GM19099 (cell line): ENCODE data around the gene C5orf47.

Experiments used
- POLR2A ChIP-seq: IDR thresholded peaks from 3 replicates; pipeline ENCODE4 v1.6.1; 2011; ENCODE audit warnings: low read depth; ENCODE audit not compliant: insufficient read length; ENCODE audit errors: extremely low read depth

The C5orf47 gene

GRCh38 chr5:173963867-173964441 is 25.0 kb upstream of the C5orf47 start:
- TF ChIP-seq POLR2A = no peak

GRCh38 chr5:173964506-173964905 is 24.5 kb upstream of the C5orf47 start:
- TF ChIP-seq POLR2A = no peak

- no peak for TF ChIP-seq POLR2A
Measured at GRCh38 chr5:173967241-173967640, 21.7 kb upstream of the C5orf47 start.

GRCh38 chr5:173968154-173968797 is 20.7 kb upstream of the C5orf47 start:
- no peak for TF ChIP-seq POLR2A

GRCh38 chr5:173969167-173970049 is 19.6 kb upstream of the C5orf47 start:
- no peak for TF ChIP-seq POLR2A

- TF ChIP-seq POLR2A = no peak
Measured at GRCh38 chr5:173970878-173971650, 17.9 kb upstream of the C5orf47 start.

GRCh38 chr5:173971681-173972345 is 17.2 kb upstream of the C5orf47 start:
- no peak for TF ChIP-seq POLR2A

- TF ChIP-seq POLR2A = no peak
Measured at GRCh38 chr5:173972607-173972924, 16.4 kb upstream of the C5orf47 start.

- TF ChIP-seq POLR2A = no peak
Measured at GRCh38 chr5:173972925-173973615, 15.9 kb upstream of the C5orf47 start.

- no peak for TF ChIP-seq POLR2A
Measured at GRCh38 chr5:173973616-173973969, 15.4 kb upstream of the C5orf47 start.

- no peak for TF ChIP-seq POLR2A
Measured at GRCh38 chr5:173974688-173975239, 14.2 kb upstream of the C5orf47 start.

GRCh38 chr5:173981185-173981761 is 7.7 kb upstream of the C5orf47 start:
- TF ChIP-seq POLR2A = no peak

GRCh38 chr5:173984218-173984617 is 4.8 kb upstream of the C5orf47 start:
- no peak for TF ChIP-seq POLR2A

GRCh38 chr5:173989432-173990082 is 587 bp downstream of the C5orf47 start:
- no peak for TF ChIP-seq POLR2A

- TF ChIP-seq POLR2A = no peak
Measured at GRCh38 chr5:173997331-173997730, 8.4 kb downstream of the C5orf47 start.
